HCT116 (cell line): ENCODE data around the gene SRP68. TPM values are rescaled to one million over a fixed set of nuclear protein-coding genes. Genes with fewer than 3 reads are reported as not detected.

Experiments used
- ATAC-seq: fragments of 200-7000 bp; cut with Tn5 transposase; 2 replicates; pipeline ENCODE4 v1.9.1; 2020; ENCODE audit warnings: mild to moderate bottlenecking, moderate library complexity
- BruUV-seq: library from RNA; stranded (reverse); fragments of 400-500 nt; replicated peaks from 2 replicates; lab custom pipeline; 2021; lab: Mats Ljungman, UMichigan
- CTCF ChIA-PET: fragments of 300-600 bp; sonication (Branson Sonifier 250); formaldehyde crosslinking; loops from one replicate; lab custom pipeline; 2021; ENCODE audit warnings: antibody characterized with exemption; lab: Charles Lee
- POLR2A ChIA-PET: fragments of 300-600, 350-600 bp; sonication (Branson Sonifier 250); formaldehyde crosslinking; loops from one replicate; lab custom pipeline; 2021; ENCODE audit warnings: antibody characterized with exemption; lab: Charles Lee
- RAD21 ChIA-PET, 2 experiments: fragments of 300-600 bp; sonication (Branson Sonifier 250); formaldehyde crosslinking; loops; one replicate each; lab custom pipeline; 2023; ENCODE audit warnings: low total read pairs in 2 of 2; ENCODE audit not compliant: uncharacterized antibody in 2 of 2, unreplicated experiment in 2 of 2, low non-redundant PET in 1 of 2; lab: Charles Lee
- DNase-seq: peaks from one replicate; pipeline ENCODE4 v3.0.0-alpha.2; 2010; ENCODE audit warnings: low read depth, low spot score
- H2AFZ ChIP-seq: fragments of 200-600 bp; shearing (Covaris generic), sonication (generic); 2 replicates; pipeline ENCODE4 v1.6.1; 2017; ENCODE audit warnings: low read depth, mixed run types, mixed read lengths, antibody characterized with exemption, low read length; ENCODE audit not compliant: poor library complexity, severe bottlenecking
- H3K27ac ChIP-seq: 2 replicates; pipeline ENCODE4 v1.5.1; 2012; ENCODE audit warnings: low read depth, low read length
- H3K27me3 ChIP-seq: fragments of 200-600 bp; sonication (generic); 2 replicates; pipeline ENCODE4 v1.6.1; 2016; ENCODE audit warnings: mixed run types, low read length, mixed read lengths; ENCODE audit not compliant: insufficient read depth
- H3K36me3 ChIP-seq, 2 experiments: fragments of 200-500 bp in 1 of 2; fragments of 200-600 bp in 1 of 2; sonication (Bioruptor generic) in 1 of 2; sonication (generic) in 1 of 2; 2 replicates each; pipeline versions ENCODE4 v1.5.1 to v1.6.1; 2014 to 2016; ENCODE audit warnings: low read length in 2 of 2, inconsistent platforms in 1 of 2, mixed read lengths in 1 of 2, mixed run types in 1 of 2; ENCODE audit not compliant: insufficient read depth in 2 of 2, control insufficient read depth in 1 of 2
- H3K4me1 ChIP-seq, 2 experiments: fragments of 200-600 bp in 1 of 2; sonication (generic) in 1 of 2; 2 replicates each; pipeline versions ENCODE4 v1.5.1 to v1.6.1; 2012 to 2017; ENCODE audit warnings: low read length in 2 of 2, inconsistent platforms in 1 of 2, mild to moderate bottlenecking in 1 of 2, mixed read lengths in 1 of 2, mixed run types in 1 of 2, moderate library complexity in 1 of 2; ENCODE audit not compliant: insufficient read depth in 2 of 2, control insufficient read depth in 1 of 2
- H3K4me2 ChIP-seq: fragments of 200-600 bp; sonication (generic); 2 replicates; pipeline ENCODE4 v1.6.1; 2017; ENCODE audit warnings: mixed run types, low read length, mixed read lengths
- H3K4me3 ChIP-seq, 2 experiments: fragments of 200-600 bp in 1 of 2; sonication (generic) in 1 of 2; replicated peaks in 1 of 2; 2 replicates each; pipeline ENCODE4 v1.5.1; 2011 to 2016; ENCODE audit warnings: low read length in 2 of 2, control low read depth in 1 of 2, low read depth in 1 of 2, mild to moderate bottlenecking in 1 of 2, mixed read lengths in 1 of 2, mixed run types in 1 of 2
- H3K79me2 ChIP-seq: fragments of 200-600 bp; sonication (generic); 2 replicates; pipeline ENCODE4 v1.6.1; 2017; ENCODE audit warnings: mild to moderate bottlenecking, mixed run types, low read length, moderate library complexity, mixed read lengths; ENCODE audit not compliant: insufficient read depth
- H3K9ac ChIP-seq: fragments of 200-600 bp; sonication (generic); 2 replicates; pipeline ENCODE4 v1.6.1; 2016; ENCODE audit warnings: low read length, mixed read lengths
- H3K9me2 ChIP-seq: fragments of 200-600 bp; sonication (generic), shearing (Covaris generic); 2 replicates; pipeline ENCODE4 v1.6.1; 2017; ENCODE audit warnings: mixed run types, mild to moderate bottlenecking, moderate library complexity; ENCODE audit not compliant: insufficient read depth
- H3K9me3 ChIP-seq, 2 experiments: fragments of 200-500 bp in 1 of 2; fragments of 200-600 bp in 1 of 2; sonication (Bioruptor generic) in 1 of 2; sonication (generic) in 1 of 2; 2 replicates each; pipeline ENCODE4 v1.6.1; 2014 to 2017; ENCODE audit warnings: low read length in 2 of 2, mixed read lengths in 2 of 2, inconsistent platforms in 1 of 2, low read depth in 1 of 2, mild to moderate bottlenecking in 1 of 2, mixed run types in 1 of 2, moderate library complexity in 1 of 2; ENCODE audit not compliant: control insufficient read depth in 1 of 2, insufficient read depth in 1 of 2
- H4K20me1 ChIP-seq: fragments of 200-600 bp; sonication (generic), shearing (Covaris generic); 2 replicates; pipeline ENCODE4 v1.6.1; 2017; ENCODE audit warnings: mixed run types, mild to moderate bottlenecking, moderate library complexity; ENCODE audit not compliant: insufficient read depth
- ATF3 ChIP-seq: IDR thresholded peaks from 2 replicates; pipeline ENCODE4 v1.6.1; 2012
- CBX3 ChIP-seq: IDR thresholded peaks from 2 replicates; pipeline ENCODE4 v1.6.1; 2012; ENCODE audit warnings: low read depth
- ELF1 ChIP-seq: IDR thresholded peaks from 2 replicates; pipeline ENCODE4 v1.6.1; 2012; ENCODE audit warnings: low read depth, borderline replicate concordance
- SIN3A ChIP-seq: IDR thresholded peaks from 2 replicates; pipeline ENCODE4 v1.6.1; 2012; ENCODE audit warnings: low read depth
- SP1 ChIP-seq: IDR thresholded peaks from 2 replicates; pipeline ENCODE4 v1.6.1; 2012; ENCODE audit warnings: low read depth
- intact Hi-C: fragments of 100-400 bp; cut with micrococcal nuclease; formaldehyde crosslinking; loops from 2 replicates; pipeline ENCODE4 v1.10.0; 2022
- total RNA-seq: library from RNA; stranded (reverse); gene quantifications from one replicate; pipeline ENCODE4 v1.2.1, GENCODE V29; 2021; ENCODE audit not compliant: unreplicated experiment
- TF ChIP-seq, protein P1 (sequence below): IDR thresholded peaks from 2 replicates; pipeline ENCODE4 v1.6.1; 2011; ENCODE audit warnings: mild to moderate bottlenecking, low read length, moderate library complexity; ENCODE audit not compliant: insufficient replicate concordance; ENCODE audit errors: extremely low read depth

The SRP68 gene
- total RNA-seq, 1 experiment from 2014 or later: 152 TPM

- TF ChIP-seq, protein P1, sequence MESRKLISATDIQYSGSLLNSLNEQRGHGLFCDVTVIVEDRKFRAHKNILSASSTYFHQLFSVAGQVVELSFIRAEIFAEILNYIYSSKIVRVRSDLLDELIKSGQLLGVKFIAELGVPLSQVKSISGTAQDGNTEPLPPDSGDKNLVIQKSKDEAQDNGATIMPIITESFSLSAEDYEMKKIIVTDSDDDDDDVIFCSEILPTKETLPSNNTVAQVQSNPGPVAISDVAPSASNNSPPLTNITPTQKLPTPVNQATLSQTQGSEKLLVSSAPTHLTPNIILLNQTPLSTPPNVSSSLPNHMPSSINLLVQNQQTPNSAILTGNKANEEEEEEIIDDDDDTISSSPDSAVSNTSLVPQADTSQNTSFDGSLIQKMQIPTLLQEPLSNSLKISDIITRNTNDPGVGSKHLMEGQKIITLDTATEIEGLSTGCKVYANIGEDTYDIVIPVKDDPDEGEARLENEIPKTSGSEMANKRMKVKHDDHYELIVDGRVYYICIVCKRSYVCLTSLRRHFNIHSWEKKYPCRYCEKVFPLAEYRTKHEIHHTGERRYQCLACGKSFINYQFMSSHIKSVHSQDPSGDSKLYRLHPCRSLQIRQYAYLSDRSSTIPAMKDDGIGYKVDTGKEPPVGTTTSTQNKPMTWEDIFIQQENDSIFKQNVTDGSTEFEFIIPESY: no peak
- no peak for TF ChIP-seq ATF3
- TF ChIP-seq ELF1: no peak
- no peak for TF ChIP-seq CBX3
- TF ChIP-seq SP1: no peak
- no peak for TF ChIP-seq SIN3A
These were observed 76.9 kb downstream of the SRP68 start (continued) for GRCh38 chr17:75995385-75995925.

DNA sequence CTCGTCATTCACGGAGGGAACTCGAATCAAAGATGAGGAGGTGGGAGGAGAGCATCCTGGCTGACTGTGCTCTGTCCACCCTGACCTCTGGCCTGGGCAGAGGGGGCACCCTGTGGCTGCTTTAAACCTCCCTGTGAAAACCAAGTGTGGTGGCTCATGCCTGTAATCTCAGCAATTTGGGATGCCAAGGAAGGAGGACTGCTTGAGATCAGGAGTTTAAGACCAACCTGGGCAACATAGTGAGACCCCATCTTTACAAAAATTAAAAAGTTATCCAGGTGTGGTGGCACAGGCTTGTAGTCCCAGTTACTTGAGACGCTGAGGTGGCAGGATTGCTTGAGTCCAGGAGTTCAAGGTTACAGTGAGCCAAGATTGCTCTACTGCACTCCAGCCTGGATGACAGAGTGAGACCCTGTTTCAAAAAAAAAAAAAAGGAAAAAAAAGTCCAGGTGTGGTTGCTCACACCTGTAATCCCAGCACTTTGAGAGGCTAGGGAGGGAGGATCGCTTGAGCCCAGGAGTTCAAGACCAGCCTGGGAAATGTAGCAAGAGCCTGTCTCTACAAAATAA lies 77.4 kb downstream of the SRP68 start:
- ATAC-seq (no peak), DNase-seq (no peak)
- no peak overlapping the region for H3K4me3 ChIP-seq
- H3K9me3 ChIP-seq: no peaks in the 10 kb centered on the region
- no peaks in the 10 kb centered on the region for H3K27me3 ChIP-seq
- ChIA-PET POLR2A (no interaction called here), RAD21 (no interaction called here), CTCF (interaction anchor here (1.3 to 2.5 kb wide), 3 partner anchors 11 to 90 kb away, joined by 3 to 7 read pairs (median 5); partner anchors contain the start of gene MRPL38)
- peaks cover 12 to 25% of the 10 kb centered on the region in 2 experiments for H3K4me1 ChIP-seq
- H3K36me3 ChIP-seq: no peaks in the 10 kb centered on the region; a peak in 1 of 4 replicates
- intact Hi-C loops: no loop called here
- no peaks in the 10 kb centered on the region for H3K79me2 ChIP-seq
- no peaks in the 10 kb centered on the region for H4K20me1 ChIP-seq
- H3K9ac ChIP-seq: no peak overlapping the region
- H3K4me2 ChIP-seq: no peak overlapping the region
- no peak for TF ChIP-seq SP1
- no peak overlapping the region for H3K27ac ChIP-seq
- H3K9me2 ChIP-seq: no peaks in the 10 kb centered on the region
- no TSS peak for BruUV-seq
- no peak overlapping the region for H2AFZ ChIP-seq
